HepG2 (cell line): ENCODE measurements around the gene TCFL5. TPM values are rescaled to one million over a fixed set of nuclear protein-coding genes. Genes with fewer than 3 reads are reported as not detected.

ENCODE experiments used
- GABPA ChIP-seq, 2 experiments: IDR thresholded peaks; 2 replicates each; pipeline ENCODE4 v1.6.1; 2011 to 2016; ENCODE audit warnings: low read depth in 2 of 2, low read length in 1 of 2, missing biosample characterization in 1 of 2, missing genetic modification characterization in 1 of 2
- HMGA1 ChIP-seq: sonication (generic); formaldehyde crosslinking; conservative IDR thresholded peaks from 2 replicates; pipeline ENCODE4 v1.4.0; 2020; ENCODE audit warnings: missing genetic modification reagents
- HNRNPL ChIP-seq: fragments of 200-400 bp; formaldehyde crosslinking; IDR thresholded peaks from 2 replicates; pipeline ENCODE4 v1.6.1; 2017; ENCODE audit warnings: mild to moderate bottlenecking, low read depth, low read length
- NFIC ChIP-seq: IDR thresholded peaks from 2 replicates; pipeline ENCODE4 v1.6.1; 2012; ENCODE audit warnings: mild to moderate bottlenecking, low read length, inconsistent platforms
- PHB2 ChIP-seq: fragments of 450-650 bp; IDR thresholded peaks from 2 replicates; pipeline ENCODE4 v1.6.1; 2018; ENCODE audit not compliant: partially characterized antibody
- PHF20 ChIP-seq: sonication (generic); formaldehyde crosslinking; IDR thresholded peaks from 2 replicates; pipeline ENCODE4 v1.5.0; 2020; ENCODE audit warnings: mild to moderate bottlenecking, missing genetic modification reagents
- PHF21A ChIP-seq: sonication (generic); formaldehyde crosslinking; IDR thresholded peaks from 2 replicates; pipeline ENCODE4 v1.5.0; 2020; ENCODE audit warnings: mild to moderate bottlenecking, missing genetic modification reagents
- SP140L ChIP-seq: sonication (generic); formaldehyde crosslinking; IDR thresholded peaks from 2 replicates; pipeline ENCODE4 v1.4.0; 2020; ENCODE audit warnings: missing genetic modification reagents, borderline replicate concordance
- ZC3H4 ChIP-seq: sonication (generic); formaldehyde crosslinking; IDR thresholded peaks from 2 replicates; pipeline ENCODE4 v1.4.0; 2020; ENCODE audit warnings: missing genetic modification reagents, borderline replicate concordance
- ZMYM2 ChIP-seq: sonication (generic); formaldehyde crosslinking; IDR thresholded peaks from 2 replicates; pipeline ENCODE4 v1.8.0; 2022; ENCODE audit warnings: mild to moderate bottlenecking, missing genetic modification reagents
- ZNF232 ChIP-seq: sonication (generic); formaldehyde crosslinking; IDR thresholded peaks from 2 replicates; pipeline ENCODE4 v1.4.0; 2020; ENCODE audit warnings: missing genetic modification reagents, borderline replicate concordance
- ZNF329 ChIP-seq: sonication (generic); formaldehyde crosslinking; IDR thresholded peaks from 2 replicates; pipeline ENCODE4 v1.9.0; 2021; ENCODE audit warnings: low read depth, mild to moderate bottlenecking, missing genetic modification reagents
- ZNF383 ChIP-seq: sonication (generic); formaldehyde crosslinking; IDR thresholded peaks from 2 replicates; pipeline ENCODE4 v1.4.0; 2020; ENCODE audit warnings: missing genetic modification reagents, mild to moderate bottlenecking, borderline replicate concordance
- ZNF660 ChIP-seq: sonication (generic); formaldehyde crosslinking; IDR thresholded peaks from 2 replicates; pipeline ENCODE4 v1.5.1; 2020; ENCODE audit warnings: mild to moderate bottlenecking, low read depth, missing genetic modification reagents, borderline replicate concordance
- ZNF75D ChIP-seq: sonication (generic); formaldehyde crosslinking; IDR thresholded peaks from 2 replicates; pipeline ENCODE4 v1.8.1; 2023; ENCODE audit warnings: missing genetic modification reagents, mild to moderate bottlenecking, borderline replicate concordance
- ZSCAN12 ChIP-seq: sonication (generic); formaldehyde crosslinking; IDR thresholded peaks from 2 replicates; pipeline ENCODE4 v1.9.0; 2021; ENCODE audit warnings: mild to moderate bottlenecking, missing genetic modification reagents
- ZSCAN31 ChIP-seq: sonication (generic); formaldehyde crosslinking; IDR thresholded peaks from 2 replicates; pipeline ENCODE4 v1.5.0; 2020; ENCODE audit warnings: low read depth, mild to moderate bottlenecking, missing genetic modification reagents
- polyA plus RNA-seq, 8 experiments: library from polyadenylated mRNA; depleted of rRNA in 3 of 8; stranded (reverse) in 7 of 8; unstranded in 1 of 8; fragments of >200 nt; fragmentation: Illumina TruSeq in 4 of 8; extraction: Trizol in 4 of 8; gene quantifications; 2 replicates each; pipeline versions ENCODE4 v1.2.1 to v1.2.3, GENCODE V29; 2011 to 2016; ENCODE audit warnings: low read depth in 4 of 8, missing spikeins in 1 of 8, mixed read lengths in 1 of 8; ENCODE audit not compliant: insufficient read depth in 1 of 8
- total RNA-seq, 5 experiments: library from RNA; depleted of rRNA; stranded (reverse); fragments of >200 nt; fragmentation: Illumina TruSeq; extraction: Trizol; gene quantifications; 2 replicates each; pipeline ENCODE4 v1.2.3, GENCODE V29; 2016; ENCODE audit warnings: low read depth in 1 of 5
- TF ChIP-seq, protein P1 (sequence below): sonication (generic); formaldehyde crosslinking; IDR thresholded peaks from 2 replicates; pipeline ENCODE4 v1.8.0; 2022; ENCODE audit warnings: missing genetic modification reagents, mild to moderate bottlenecking, moderate library complexity, borderline replicate concordance
- TF ChIP-seq, protein P2 (sequence below): sonication (generic); formaldehyde crosslinking; IDR thresholded peaks from 2 replicates; pipeline ENCODE4 v1.4.0; 2020; ENCODE audit warnings: mild to moderate bottlenecking, missing genetic modification reagents

The TCFL5 gene
- total and polyA plus RNA-seq, 2 of the 13 experiments (the other 11 are each of a cell fraction or from before 2014, with no cell fraction given): 14.8 to 20.0 TPM

DNA sequence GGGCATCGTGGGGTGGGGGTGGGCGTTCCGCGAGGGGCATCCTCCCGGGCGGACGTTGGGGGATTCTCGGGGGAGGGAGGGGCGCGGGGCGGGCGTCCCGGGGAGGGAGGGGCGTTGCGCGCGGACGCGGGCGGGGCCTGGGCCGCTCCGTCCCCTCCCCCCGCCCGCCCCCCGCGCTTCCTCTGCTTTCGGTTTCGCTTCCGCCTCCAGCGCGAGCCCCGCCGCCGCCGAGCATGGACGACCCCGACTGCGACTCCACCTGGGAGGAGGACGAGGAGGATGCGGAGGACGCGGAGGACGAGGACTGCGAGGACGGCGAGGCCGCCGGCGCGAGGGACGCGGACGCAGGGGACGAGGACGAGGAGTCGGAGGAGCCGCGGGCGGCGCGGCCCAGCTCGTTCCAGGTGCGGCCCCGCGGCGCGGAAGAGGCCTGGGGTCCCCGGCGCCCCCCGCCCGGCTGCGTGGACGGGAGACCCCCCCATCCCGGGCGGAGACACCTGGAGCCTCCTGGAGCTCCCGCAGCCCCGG is 56.9 kb downstream of the TCFL5 start, which contains the start of gene OGFR (continued):
- TF ChIP-seq ZC3H4 (CRISPR knock-in tag) (no peak; the same call in 1 of the 2 replicates), ZNF329 (CRISPR knock-in tag) (peak; percentile 78; the same call in 1 of the 2 replicates), NFIC (no peak), ZNF75D (CRISPR knock-in tag) (no peak), PHB2 (no peak), HMGA1 (no peak), ZSCAN12 (no peak), SP140L (CRISPR knock-in tag) (no peak), ZNF383 (CRISPR knock-in tag) (no peak), ZNF232 (CRISPR knock-in tag) (no peak), ZMYM2 (CRISPR knock-in tag) (no peak), ZNF660 (no peak), HNRNPL (no peak), PHF21A (CRISPR knock-in tag) (no peak), ZSCAN31 (CRISPR knock-in tag) (peak; percentile 30; the same call in 1 of the 2 replicates), GABPA (IDR thresholded peaks at IDR 0.05; ENCODE audit: low read depth, low read length) (no peak), GABPA (CRISPR knock-in tag; IDR thresholded peaks at IDR 0.05; ENCODE audit: low read depth) (no peak), PHF20 (peak; percentile 51; the same call in 1 of the 2 replicates)
- TF ChIP-seq, protein P1, sequence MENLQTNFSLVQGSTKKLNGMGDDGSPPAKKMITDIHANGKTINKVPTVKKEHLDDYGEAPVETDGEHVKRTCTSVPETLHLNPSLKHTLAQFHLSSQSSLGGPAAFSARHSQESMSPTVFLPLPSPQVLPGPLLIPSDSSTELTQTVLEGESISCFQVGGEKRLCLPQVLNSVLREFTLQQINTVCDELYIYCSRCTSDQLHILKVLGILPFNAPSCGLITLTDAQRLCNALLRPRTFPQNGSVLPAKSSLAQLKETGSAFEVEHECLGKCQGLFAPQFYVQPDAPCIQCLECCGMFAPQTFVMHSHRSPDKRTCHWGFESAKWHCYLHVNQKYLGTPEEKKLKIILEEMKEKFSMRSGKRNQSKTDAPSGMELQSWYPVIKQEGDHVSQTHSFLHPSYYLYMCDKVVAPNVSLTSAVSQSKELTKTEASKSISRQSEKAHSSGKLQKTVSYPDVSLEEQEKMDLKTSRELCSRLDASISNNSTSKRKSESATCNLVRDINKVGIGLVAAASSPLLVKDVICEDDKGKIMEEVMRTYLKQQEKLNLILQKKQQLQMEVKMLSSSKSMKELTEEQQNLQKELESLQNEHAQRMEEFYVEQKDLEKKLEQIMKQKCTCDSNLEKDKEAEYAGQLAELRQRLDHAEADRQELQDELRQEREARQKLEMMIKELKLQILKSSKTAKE: no peak
- TF ChIP-seq, protein P2, sequence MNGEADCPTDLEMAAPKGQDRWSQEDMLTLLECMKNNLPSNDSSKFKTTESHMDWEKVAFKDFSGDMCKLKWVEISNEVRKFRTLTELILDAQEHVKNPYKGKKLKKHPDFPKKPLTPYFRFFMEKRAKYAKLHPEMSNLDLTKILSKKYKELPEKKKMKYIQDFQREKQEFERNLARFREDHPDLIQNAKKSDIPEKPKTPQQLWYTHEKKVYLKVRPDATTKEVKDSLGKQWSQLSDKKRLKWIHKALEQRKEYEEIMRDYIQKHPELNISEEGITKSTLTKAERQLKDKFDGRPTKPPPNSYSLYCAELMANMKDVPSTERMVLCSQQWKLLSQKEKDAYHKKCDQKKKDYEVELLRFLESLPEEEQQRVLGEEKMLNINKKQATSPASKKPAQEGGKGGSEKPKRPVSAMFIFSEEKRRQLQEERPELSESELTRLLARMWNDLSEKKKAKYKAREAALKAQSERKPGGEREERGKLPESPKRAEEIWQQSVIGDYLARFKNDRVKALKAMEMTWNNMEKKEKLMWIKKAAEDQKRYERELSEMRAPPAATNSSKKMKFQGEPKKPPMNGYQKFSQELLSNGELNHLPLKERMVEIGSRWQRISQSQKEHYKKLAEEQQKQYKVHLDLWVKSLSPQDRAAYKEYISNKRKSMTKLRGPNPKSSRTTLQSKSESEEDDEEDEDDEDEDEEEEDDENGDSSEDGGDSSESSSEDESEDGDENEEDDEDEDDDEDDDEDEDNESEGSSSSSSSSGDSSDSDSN: peak; percentile 51
